Measurements from ENCODE around the gene HES7.

GRCh38 chr17:8153525-8153956 lies 29.6 kb upstream of the HES7 start:
- TF ChIP-seq CTCF (IDR thresholded peaks at IDR 0.05; ENCODE audit: borderline replicate concordance, extremely low read depth, low read length, poor library complexity, severe bottlenecking) (no peak), EZH2 (IDR thresholded peaks at IDR 0.05; ENCODE audit: borderline replicate concordance, low read depth, low read length, severe bottlenecking) (no peak)
